Hippocampal formation (tissue), 2 donors: ENCODE results near the gene TFAM.
A peak's percentile ranks its signal among the peaks of the same experiment; 100 is the strongest.

Experiments
- DNase-seq, 2 donors: peaks; one replicate each; lab custom pipeline; 2025; lab: John Stamatoyannopoulos, UW

The TFAM gene

DNA sequence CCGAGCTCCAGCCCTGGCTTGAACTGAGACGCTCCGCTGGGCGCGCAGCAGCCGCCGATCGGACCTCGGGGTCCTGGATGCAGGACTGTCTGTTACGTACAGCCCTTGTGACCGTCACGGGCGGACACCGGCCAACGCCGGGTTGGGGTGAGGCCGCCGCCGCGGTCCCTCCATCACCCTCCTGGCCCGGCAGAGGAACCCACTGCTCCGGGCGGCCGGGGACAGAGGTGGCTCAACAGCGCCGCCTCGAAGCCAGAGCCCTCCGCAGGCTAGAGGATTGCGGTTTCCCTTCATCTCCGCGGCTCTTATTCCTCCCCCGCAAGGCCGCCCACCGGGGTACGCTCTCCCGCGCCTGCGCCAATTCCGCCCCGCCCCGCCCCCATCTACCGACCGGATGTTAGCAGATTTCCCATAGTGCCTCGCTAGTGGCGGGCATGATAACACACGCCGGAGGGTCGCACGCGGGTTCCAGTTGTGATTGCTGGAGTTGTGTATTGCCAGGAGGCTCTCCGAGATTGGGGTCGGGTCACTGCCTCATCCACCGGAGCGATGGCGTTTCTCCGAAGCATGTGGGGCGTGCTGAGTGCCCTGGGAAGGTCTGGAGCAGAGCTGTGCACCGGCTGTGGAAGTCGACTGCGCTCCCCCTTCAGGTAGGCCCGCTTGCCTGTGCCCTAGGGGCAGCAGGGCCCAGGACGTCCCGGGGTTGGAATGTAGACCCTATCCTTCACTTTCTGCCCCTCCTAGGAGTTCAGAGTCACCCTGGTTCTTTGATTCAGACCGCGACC, at the start of gene TFAM:
TFAM (plus strand) TSS at position 412 of the 785 bp plus-strand sequence; CDS start at position 550, 138 bp downstream.
- DNase-seq: peak; percentile 94 to 95

DNA sequence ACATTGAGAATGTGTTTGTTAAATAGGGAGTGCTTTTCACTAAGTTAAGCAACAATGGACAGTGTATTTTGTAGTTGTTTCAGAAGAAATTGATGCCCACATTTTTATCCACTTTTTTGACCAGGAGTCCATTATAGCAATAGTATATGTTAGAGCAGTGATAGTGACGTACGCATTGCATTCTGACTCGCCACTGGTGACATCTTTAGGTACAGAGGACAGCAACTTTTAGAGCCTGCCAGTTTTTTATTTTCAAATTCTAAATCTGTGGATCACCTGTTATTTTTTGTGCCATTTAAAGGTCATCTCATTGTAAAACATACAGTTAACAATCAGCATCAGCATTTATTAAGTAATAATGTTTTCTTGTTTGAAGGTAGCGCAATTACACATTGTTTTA, 49.0 kb upstream of the TFAM start:
- no peak for DNase-seq

GRCh38 chr10:58341422-58341821, 43.8 kb upstream of the TFAM start:
- no peak for DNase-seq

- no peak for DNase-seq
Measured at GRCh38 chr10:58341947-58342346, 43.3 kb upstream of the TFAM start.

DNA sequence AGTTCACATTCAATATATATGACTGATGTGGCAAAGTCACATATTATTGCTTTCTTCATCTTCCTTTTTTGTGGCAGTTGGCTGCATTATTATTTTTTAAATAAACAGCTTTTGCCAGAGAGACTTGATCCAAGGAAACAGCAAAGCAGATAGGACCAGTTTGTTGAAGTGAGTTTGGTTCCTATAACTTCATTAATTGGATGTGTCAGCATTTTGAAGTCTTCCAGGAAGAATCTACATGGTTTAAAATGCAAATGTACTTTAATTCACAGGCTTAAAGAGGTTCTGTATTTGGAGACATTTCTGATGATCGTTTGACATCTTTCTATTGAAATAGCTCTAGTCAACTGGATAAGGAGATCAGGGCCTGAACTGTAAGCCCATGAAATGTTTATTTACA, 37.2 kb upstream of the TFAM start:
- no peak for DNase-seq

- DNase-seq: no peak
Measured at GRCh38 chr10:58348571-58349033, 36.6 kb upstream of the TFAM start.

DNA sequence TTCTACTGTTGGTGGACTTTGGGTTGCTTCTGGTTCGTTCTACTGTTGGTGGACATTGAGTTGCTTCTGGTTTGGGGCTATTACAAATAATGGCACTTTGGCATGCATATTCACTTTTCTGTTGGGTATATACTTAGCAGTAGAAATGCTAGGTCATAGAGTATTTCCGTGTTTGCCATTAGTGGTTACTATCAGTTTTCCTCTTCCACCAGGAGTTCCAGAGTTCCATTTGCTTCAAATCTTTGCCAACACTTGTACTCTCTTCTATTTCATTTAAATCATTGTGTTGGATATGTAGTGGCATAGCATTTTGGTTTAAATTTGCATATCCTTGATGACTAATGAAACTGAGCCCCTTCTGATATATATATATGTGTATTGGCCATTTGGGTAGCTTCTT, 35.2 kb upstream of the TFAM start:
- no peak for DNase-seq

DNA sequence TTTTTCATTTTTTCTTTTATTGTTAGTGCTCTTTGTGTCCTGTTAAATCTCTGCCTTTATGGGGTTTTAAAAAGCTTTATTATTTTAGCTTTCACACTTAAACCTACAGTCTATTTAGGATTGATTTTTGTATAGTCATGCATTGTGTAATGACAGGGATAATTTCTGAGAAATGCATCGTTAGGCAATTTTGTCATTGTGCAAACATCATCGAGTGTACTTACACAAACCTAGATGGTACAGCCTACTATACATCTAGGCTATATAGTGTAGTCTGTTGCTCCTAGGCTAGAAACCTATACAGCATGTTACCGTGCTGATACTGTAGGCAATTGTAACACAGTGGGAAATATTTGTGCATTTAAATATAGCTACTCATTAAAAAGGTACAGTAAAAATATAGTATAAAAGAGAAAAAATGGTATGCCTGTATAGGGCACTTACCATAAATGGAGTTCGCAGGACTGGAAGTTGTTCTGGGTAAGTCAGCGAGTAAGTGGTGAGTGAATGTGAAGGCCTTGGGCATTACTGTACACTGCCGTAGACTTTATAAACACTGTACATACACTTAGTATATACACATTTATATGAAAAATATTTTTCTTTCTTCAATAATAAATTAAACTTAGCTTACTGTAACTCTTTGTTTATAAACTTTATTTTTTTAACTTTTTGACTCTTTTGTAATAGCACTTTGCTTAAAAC, 34.4 kb upstream of the TFAM start:
- DNase-seq: no peak

- peak in 1 of 2 donors; percentile 3 for DNase-seq
Measured at GRCh38 chr10:58351616-58352578, 33.3 kb upstream of the TFAM start.

DNA sequence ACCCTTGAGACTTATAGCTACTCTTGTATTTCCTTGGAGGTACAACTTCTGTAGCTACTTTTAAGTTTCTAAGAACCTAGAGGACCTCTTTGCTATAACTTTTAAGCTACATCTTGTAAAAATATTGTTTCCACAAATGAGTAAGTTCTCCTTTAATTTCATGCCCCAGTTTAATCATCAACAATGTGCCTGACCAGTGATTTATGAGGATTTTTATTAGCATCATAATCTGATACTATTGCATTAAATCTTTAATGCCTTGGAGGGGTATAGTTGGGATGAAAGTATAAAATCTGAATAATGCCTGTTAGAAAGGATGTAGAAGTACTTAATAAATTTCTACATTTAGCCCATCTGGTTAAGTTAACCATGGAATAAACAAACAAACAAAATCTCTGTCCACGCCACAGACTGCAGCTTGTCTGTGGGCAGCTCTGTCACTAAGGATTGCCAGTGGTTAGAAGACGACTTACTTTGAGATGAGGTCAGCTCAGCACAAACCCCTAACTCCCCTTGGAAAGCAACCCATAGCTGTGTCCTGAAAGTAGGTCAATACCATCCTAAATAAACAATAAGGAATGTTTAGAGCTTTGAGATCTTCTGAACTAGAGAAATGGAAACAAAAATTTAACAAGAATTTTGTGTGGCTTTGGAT, 32.1 kb upstream of the TFAM start:
- DNase-seq: no peak

DNA sequence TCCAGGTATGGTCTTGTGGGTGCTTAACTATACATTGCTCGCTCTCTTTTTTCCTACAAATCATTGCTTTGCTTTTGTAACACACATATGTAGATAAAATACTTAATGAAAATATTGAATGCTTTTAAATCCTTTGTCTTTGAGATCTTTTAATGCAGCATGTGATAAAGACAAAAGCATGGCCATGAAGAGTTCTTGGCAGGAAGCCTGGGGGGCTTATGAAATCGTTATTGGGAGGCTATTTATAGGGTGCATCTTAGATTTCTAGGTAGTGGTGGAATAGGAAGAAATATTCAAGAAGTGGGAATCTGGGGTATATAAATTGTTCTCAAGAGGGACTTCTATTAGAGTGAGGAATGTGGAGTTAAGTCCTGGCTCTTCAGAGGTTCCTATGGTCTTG, 28.5 kb upstream of the TFAM start:
- DNase-seq: no peak

DNA sequence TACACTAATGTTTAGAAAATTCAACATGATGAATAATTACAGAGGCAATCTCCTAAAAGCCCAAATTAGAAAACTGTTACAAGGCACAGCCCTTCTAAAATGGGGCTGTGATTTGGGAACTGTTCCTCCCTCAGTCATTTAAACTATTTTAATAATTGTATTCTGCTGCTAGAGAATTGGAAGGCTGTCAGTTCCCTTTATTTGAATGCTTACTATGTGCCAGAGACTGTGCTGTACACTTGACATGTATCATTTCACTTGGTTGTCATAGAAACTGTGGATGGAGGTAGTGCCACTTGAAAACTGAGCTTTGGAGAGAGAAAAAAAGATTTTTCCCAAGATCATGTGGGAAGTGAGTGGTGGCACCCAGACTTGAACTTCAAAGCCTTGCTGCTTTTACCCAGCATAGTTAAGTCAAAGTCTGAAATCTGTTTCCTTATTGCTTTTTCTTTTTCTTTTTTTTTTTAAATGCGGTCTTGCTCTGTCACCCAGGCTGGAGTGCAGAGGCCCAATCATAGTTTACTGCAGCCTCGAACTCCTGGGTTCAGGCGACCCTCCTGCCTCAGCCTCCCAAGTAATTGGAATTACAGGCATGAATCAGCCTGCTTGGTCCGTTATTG, 26.8 kb upstream of the TFAM start:
- no peak for DNase-seq

DNA sequence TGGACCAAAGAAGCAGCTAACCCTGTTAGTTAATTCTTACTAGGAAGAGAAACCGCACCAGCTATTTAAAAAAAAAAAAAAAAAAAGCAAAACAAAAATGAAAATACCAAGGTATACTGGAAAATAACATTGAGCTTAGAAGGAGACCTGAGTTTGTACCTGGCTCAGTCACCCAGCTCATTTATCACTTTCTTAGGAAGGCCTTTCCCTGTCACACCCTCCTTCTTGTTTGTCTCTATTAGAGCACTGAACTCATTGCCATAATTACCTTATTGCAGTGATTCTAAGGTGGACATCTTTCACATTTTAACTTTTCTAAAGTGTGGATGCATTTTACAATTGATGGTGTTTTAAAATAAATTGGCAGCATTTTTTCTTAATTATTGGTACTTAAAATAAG, 26.3 kb upstream of the TFAM start:
- DNase-seq: no peak

GRCh38 chr10:58359541-58359940, 25.7 kb upstream of the TFAM start:
- no peak for DNase-seq

GRCh38 chr10:58360412-58361004, 24.7 kb upstream of the TFAM start:
- DNase-seq: no peak

DNA sequence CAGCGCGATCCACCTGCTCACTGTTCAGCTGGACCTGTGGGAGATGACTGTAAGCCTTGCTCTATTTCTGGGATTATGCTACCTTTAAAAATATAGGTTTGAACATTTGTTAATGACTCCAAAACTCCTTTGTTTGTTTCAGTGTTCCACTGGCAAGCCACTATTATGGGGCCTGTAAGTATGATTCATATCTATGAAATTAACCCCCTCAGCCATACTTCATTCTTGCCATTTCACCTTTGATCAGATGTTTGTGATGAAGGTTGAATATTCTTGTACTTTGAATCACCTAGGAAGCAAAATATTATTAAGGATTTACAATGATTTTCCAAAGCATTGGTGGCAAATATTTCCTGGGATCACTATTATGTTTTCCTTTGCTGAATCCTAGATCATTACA, 23.9 kb upstream of the TFAM start:
- DNase-seq: no peak

DNA sequence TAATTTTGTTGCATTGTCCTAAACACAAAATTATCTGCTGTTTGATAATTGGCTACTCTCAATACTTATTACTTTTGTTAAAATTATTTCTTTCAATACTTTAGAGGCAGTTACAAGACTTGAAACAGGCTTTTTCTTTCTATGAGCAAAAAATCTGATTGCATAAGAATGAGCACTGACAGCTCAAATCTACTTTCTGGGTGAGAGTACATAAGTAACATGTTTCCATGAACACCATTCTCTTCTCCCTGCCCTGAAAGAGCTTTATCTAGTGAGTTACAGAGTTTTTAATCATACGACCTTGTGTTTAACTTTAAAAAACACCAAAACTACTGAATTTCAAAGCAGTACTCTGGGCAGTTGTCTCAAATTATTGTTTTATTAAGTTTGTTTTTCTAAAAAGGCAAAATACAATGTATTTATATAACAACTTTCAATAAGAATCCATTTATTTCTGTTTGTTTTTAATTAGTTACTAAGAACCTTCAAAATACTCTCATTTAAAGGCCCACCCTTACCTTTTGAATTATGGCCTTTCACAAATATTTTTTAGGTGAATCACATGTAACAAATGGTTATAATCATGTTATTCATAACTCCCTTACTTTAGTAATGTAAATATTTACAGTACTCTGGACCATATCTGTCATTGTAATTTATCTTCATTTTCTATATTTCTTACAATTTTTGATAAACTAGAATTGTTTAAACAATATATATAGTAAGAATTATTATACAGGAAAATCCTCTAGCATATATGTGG, 23.0 kb upstream of the TFAM start:
- DNase-seq: no peak

DNA sequence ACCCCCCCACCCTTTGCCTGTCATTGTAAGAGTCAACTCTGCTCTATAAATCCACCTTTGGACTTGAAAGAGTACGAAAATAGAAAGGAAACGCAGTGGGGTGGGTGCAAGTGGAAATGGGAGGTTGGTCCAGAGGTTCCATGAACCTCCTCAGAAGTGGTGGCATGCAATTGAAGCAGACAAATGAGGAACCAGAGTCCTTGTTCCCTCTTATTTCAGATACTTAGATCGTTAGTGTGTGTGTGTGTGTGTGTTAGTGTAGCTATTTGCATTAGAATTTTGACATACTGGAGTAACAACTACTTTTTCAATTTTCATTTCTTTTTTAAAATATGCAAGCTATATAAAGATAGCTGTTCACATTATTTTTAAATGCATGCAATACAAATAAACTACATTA, 18.1 kb upstream of the TFAM start:
- no peak for DNase-seq

- peak in 1 of 2 donors; percentile 28 for DNase-seq
Measured at GRCh38 chr10:58371473-58371872, 13.7 kb upstream of the TFAM start.
